Tibial nerve (tissue), 3 donors: Measurements from ENCODE around the gene PLEKHM2.

ENCODE experiments used
- CTCF ChIP-seq, 5 experiments: fragments of 200-600 bp in 3 of 5; fragments of 450-650 bp in 2 of 5; sonication (generic) in 3 of 5; IDR thresholded peaks; one replicate each; pipeline ENCODE4 v1.5.1; 2016 to 2019; ENCODE audit warnings: antibody characterized with exemption in 5 of 5, mild to moderate bottlenecking in 3 of 5, moderate library complexity in 2 of 5
- POLR2A ChIP-seq, 2 donors: fragments of 450-650 bp; IDR thresholded peaks; one replicate each; pipeline ENCODE4 v1.6.1; 2017; ENCODE audit warnings: antibody characterized with exemption in 2 of 2, mild to moderate bottlenecking in 2 of 2, moderate library complexity in 2 of 2

DNA sequence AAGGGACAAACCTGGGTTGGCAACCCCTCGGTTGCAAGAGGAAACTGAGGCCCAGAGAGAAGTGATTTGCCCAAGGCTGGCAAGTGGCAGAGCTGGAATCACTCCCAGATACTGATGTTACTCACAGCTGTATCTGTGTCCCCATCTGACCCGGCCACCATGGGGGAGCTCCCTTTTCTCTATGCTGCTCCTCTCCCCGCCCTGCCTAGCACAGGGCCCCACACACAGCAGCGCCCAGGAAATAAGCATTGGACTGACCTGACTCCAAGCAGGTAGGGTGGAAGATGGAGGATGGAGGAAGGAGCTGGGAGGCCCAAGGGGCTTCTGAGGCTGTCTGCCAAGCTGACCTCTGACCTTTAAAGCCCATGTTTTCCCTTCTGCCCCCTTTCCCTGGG lies 71.5 kb downstream of the PLEKHM2 start:
- TF ChIP-seq CTCF (IDR thresholded peaks at IDR 0.05) (no peak), POLR2A (IDR thresholded peaks at IDR 0.05) (no peak)
